IPS-20b (cell line): ENCODE measurements around the gene FANCI.

ENCODE experiments used
- H3K27ac ChIP-seq: one replicate; pipeline ENCODE4 v1.5.1; 2013; ENCODE audit warnings: low read length
- H3K27me3 ChIP-seq: 2 replicates; pipeline ENCODE4 v1.6.1; 2013; ENCODE audit warnings: mild to moderate bottlenecking, low read length, inconsistent platforms; ENCODE audit not compliant: insufficient read depth
- H3K36me3 ChIP-seq: 2 replicates; pipeline ENCODE4 v1.6.1; 2013; ENCODE audit warnings: low read depth, mild to moderate bottlenecking, inconsistent platforms, low read length, moderate library complexity; ENCODE audit not compliant: insufficient read depth
- H3K4me1 ChIP-seq: 2 replicates; pipeline ENCODE4 v1.6.1; 2013; ENCODE audit warnings: mild to moderate bottlenecking, control low read depth, inconsistent platforms, low read length, moderate library complexity; ENCODE audit not compliant: insufficient read depth
- H3K4me3 ChIP-seq: 2 replicates; pipeline ENCODE4 v1.5.1; 2013; ENCODE audit warnings: mild to moderate bottlenecking, low read length, inconsistent platforms
- H3K9ac ChIP-seq: 2 replicates; pipeline ENCODE4 v1.6.1; 2013; ENCODE audit warnings: low read depth, mild to moderate bottlenecking, inconsistent platforms, low read length, moderate library complexity
- H3K9me3 ChIP-seq: 2 replicates; pipeline ENCODE4 v1.6.1; 2013; ENCODE audit warnings: mild to moderate bottlenecking, low read depth, low read length, inconsistent platforms; ENCODE audit not compliant: insufficient read depth

The FANCI gene

DNA sequence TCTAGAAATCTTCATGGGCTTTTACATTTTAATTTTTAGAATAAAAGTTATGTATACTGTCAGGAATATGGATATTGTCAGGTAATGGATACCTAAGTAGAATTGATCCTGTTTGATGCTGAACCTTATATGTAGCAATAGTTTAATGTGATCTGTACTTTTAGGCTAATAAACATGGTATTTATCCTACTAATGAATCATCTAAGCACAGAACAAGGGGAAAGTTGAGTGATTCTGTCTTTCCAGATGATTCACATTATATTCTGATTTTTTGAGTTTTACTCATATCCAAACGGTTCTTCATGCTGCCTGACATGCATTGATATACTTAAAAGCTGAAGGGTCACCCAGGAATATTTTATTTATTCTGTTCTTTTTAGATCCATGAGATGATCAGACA lies 34.5 kb downstream of the FANCI start:
- no peak overlapping the region for H3K9ac ChIP-seq
- H3K36me3 ChIP-seq = peaks cover 99% of the 10 kb centered on the region
- no peaks in the 10 kb centered on the region for H3K9me3 ChIP-seq
- no peak overlapping the region for H3K27ac ChIP-seq
- no peaks in the 10 kb centered on the region for H3K4me1 ChIP-seq
- H3K27me3 ChIP-seq = no peaks in the 10 kb centered on the region
- no peak overlapping the region for H3K4me3 ChIP-seq

GRCh38 chr15:89282631-89283030 lies 38.9 kb downstream of the FANCI start:
- Histone ChIP-seq H3K27me3 (no peaks in the 10 kb centered on the region), H3K4me3 (no peak overlapping the region), H3K4me1 (no peaks in the 10 kb centered on the region), H3K27ac (no peak overlapping the region), H3K36me3 (peaks cover 98% of the 10 kb centered on the region), H3K9ac (no peak overlapping the region), H3K9me3 (no peaks in the 10 kb centered on the region)

GRCh38 chr15:89283201-89283600 lies 39.4 kb downstream of the FANCI start:
- H3K4me3 ChIP-seq = no peak overlapping the region
- H3K9ac ChIP-seq = no peak overlapping the region
- H3K27ac ChIP-seq = no peak overlapping the region
- H3K9me3 ChIP-seq = no peaks in the 10 kb centered on the region
- H3K27me3 ChIP-seq = no peaks in the 10 kb centered on the region
- peaks cover 98% of the 10 kb centered on the region for H3K36me3 ChIP-seq
- no peaks in the 10 kb centered on the region for H3K4me1 ChIP-seq

DNA sequence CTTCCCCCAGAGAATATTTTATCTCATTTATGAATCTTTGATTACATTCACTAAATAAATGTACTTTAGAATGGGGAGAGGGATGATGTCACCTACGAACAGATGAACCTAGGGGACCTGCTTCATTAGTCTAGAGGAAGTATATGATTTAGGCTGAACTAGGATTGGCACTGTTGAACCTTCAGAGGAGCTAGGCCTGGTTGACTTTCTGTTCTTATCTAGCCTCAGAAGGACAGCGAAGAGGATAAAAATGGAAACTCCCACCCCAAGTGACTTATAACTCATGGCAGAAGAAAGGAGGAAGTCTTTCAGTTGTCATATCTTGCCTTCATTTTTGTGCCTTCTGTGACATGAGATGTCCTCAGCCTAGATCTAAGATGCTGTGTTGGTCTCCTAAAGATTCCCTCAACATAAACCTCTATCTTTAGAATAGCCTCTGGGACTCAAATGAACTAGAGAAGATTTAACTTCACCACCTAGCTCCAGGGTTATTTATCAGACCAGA lies 48.2 kb downstream of the FANCI start:
- Histone ChIP-seq H3K36me3 (peaks cover 89% of the 10 kb centered on the region), H3K9me3 (no peaks in the 10 kb centered on the region), H3K27me3 (no peaks in the 10 kb centered on the region), H3K27ac (no peak overlapping the region), H3K4me3 (no peak overlapping the region), H3K4me1 (no peaks in the 10 kb centered on the region), H3K9ac (no peak overlapping the region)

DNA sequence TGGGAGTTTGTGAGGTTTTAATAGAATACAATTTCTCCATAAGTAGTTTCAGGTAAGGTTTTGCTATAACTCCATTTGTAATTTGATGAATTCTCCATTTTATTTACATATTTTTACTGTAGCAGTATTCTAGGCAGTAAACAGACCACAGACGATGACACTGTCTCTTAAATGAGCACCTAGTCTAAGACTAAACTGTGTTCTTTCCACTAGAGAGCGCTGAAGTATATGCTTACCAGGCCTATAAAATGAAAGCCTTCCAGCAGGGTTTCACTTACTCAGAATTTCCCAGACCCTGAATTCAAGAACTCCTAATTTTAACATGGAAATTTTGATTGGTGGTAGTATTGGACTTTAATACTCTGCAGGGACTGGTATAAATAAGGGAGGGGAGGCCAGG lies 49.2 kb downstream of the FANCI start:
- H3K27ac ChIP-seq = no peak overlapping the region
- H3K27me3 ChIP-seq = no peaks in the 10 kb centered on the region
- H3K4me1 ChIP-seq = no peaks in the 10 kb centered on the region
- no peak overlapping the region for H3K4me3 ChIP-seq
- H3K36me3 ChIP-seq = peaks cover 82% of the 10 kb centered on the region
- H3K9me3 ChIP-seq = no peaks in the 10 kb centered on the region
- H3K9ac ChIP-seq = no peak overlapping the region

DNA sequence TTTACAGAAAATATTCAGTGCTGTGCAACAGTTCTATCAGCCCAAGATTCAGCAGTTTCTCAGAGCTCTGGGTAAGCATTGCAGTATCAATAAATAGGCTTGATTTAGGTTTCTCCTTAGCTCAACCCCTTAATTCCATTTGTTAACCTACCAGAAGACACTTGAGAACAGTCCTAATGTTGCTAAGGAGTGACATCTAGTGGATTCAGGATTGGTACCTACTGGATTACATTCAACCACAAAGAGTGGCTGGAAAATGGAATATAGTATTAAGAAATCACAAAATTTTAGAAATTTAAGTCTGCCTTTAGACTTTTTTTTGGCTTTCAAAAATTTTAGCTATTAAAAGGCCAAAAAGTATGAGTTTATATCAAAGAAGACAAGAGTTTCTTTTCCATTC lies 56.1 kb downstream of the FANCI start:
- peaks cover 75% of the 10 kb centered on the region for H3K36me3 ChIP-seq

GRCh38 chr15:89301304-89302089 lies 57.7 kb downstream of the FANCI start:
- H3K9me3 ChIP-seq = no peaks in the 10 kb centered on the region
- H3K27me3 ChIP-seq = no peaks in the 10 kb centered on the region
- no peak overlapping the region for H3K27ac ChIP-seq
- no peak overlapping the region for H3K4me3 ChIP-seq
- H3K9ac ChIP-seq = no peak overlapping the region
- no peaks in the 10 kb centered on the region for H3K4me1 ChIP-seq
- H3K36me3 ChIP-seq = peaks cover 81% of the 10 kb centered on the region

More for the DNA sequence above, 56.1 kb downstream of the FANCI start:
- Histone ChIP-seq H3K27ac (no peak overlapping the region), H3K27me3 (no peaks in the 10 kb centered on the region), H3K4me3 (no peak overlapping the region), H3K9me3 (no peaks in the 10 kb centered on the region), H3K4me1 (no peaks in the 10 kb centered on the region), H3K9ac (no peak overlapping the region)

DNA sequence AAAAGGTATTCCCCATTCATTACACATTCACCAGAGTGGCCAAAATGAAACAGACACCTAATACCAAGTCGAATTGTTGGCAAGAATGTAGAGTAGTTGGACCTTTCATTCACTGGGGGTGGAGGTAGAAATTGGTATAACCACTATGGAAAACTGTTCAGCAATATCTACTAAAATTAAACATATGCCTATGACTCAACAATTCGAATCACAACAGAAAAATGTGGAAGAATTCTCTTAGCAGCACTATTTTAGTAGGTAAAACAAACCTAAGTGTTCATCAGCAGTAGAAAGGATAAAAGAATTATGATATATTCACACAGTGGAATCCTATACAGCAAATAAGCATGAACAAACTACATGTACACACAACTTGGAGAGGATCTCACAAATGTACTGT lies 60.2 kb downstream of the FANCI start:
- Histone ChIP-seq H3K27me3 (no peaks in the 10 kb centered on the region), H3K9me3 (no peaks in the 10 kb centered on the region), H3K4me3 (no peak overlapping the region), H3K9ac (no peak overlapping the region), H3K27ac (no peak overlapping the region), H3K36me3 (peaks cover 95% of the 10 kb centered on the region), H3K4me1 (no peaks in the 10 kb centered on the region)

DNA sequence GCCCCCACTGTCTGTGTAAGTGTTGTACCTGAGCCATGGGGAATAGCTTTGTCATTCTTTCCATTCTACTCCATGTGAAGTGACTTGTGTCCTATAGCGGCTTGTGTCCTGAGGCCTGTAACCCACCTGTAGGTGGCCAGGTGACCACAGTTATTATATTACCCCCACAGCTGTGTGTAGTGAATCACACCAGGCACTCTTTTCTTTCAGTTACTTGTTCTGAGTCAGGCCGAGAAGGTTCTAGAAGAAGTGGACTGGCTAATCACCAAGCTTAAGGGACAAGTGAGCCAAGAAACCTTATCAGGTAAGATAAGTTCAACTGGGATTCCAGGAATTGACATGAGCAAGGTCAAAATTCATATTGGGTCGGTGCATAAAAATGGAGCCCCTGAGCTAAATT lies 61.6 kb downstream of the FANCI start:
- Histone ChIP-seq H3K27ac (no peak overlapping the region), H3K27me3 (no peaks in the 10 kb centered on the region), H3K9me3 (no peaks in the 10 kb centered on the region), H3K9ac (no peak overlapping the region), H3K36me3 (peaks cover 95% of the 10 kb centered on the region), H3K4me3 (no peak overlapping the region), H3K4me1 (no peaks in the 10 kb centered on the region)

DNA sequence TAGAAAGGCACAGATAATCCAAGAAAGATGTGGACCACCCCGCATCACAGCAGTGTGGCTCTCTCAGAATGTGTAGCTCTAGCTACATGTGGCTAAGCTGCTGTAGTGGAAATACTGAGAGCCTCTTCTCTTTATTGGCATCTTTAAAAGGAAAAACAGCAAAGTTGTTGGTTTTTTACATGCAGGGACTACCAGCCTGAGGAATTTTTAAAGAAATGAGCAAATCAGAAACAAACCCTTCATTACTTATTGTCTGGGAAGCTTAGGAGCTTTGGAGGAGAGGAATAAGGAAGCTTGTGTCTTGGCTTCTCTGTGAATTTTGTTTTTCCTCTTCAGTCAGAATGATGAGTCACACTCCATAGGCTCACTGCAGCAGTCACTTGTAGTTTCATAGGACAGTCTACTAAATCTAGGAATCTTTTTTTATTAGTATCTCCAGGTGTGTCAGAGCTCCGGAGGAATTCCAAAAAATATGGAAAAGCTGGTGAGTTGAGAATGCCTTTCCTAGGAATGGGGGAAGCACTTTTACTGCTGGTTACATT lies 63.3 kb downstream of the FANCI start:
- Histone ChIP-seq H3K9ac (no peak overlapping the region), H3K27ac (no peak overlapping the region), H3K9me3 (no peaks in the 10 kb centered on the region), H3K4me3 (no peak overlapping the region), H3K4me1 (no peaks in the 10 kb centered on the region), H3K27me3 (no peaks in the 10 kb centered on the region), H3K36me3 (peaks cover 90% of the 10 kb centered on the region)

DNA sequence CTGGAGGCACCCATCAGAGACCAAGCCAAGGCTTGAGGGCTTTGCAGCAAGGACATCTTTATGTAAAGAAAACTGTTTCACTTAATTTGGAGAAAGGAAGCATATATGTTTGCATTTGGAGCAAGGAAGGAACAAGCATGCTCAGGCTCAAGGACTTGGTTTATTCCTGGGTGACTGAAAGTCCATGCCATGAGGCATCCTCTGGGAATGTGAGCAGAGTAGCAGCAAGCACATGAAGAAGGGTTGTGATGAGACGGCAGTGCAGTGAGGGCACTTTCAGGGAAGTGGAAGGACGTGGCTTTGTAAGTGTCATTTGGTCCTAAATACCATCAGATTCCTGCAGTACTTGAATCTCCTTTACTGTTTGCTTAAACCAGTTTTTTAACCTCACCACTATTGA lies 64.0 kb downstream of the FANCI start:
- Histone ChIP-seq H3K9ac (no peak overlapping the region), H3K36me3 (peaks cover 93% of the 10 kb centered on the region), H3K27ac (no peak overlapping the region), H3K27me3 (no peaks in the 10 kb centered on the region), H3K4me3 (no peak overlapping the region), H3K4me1 (no peaks in the 10 kb centered on the region), H3K9me3 (no peaks in the 10 kb centered on the region)

GRCh38 chr15:89308236-89308635 lies 64.5 kb downstream of the FANCI start:
- Histone ChIP-seq H3K27me3 (no peaks in the 10 kb centered on the region), H3K4me1 (no peaks in the 10 kb centered on the region), H3K9me3 (no peaks in the 10 kb centered on the region), H3K4me3 (no peak overlapping the region), H3K27ac (no peak overlapping the region), H3K36me3 (peaks cover 93% of the 10 kb centered on the region), H3K9ac (no peak overlapping the region)
